ENCODE data around the gene MCTS1.
"Not testable (repeated sequence)": the region's sequence is repeated elsewhere in the genome, so short reads cannot be mapped to it uniquely, and the experiment has no call there.

The MCTS1 gene, protein sequence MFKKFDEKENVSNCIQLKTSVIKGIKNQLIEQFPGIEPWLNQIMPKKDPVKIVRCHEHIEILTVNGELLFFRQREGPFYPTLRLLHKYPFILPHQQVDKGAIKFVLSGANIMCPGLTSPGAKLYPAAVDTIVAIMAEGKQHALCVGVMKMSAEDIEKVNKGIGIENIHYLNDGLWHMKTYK

DNA sequence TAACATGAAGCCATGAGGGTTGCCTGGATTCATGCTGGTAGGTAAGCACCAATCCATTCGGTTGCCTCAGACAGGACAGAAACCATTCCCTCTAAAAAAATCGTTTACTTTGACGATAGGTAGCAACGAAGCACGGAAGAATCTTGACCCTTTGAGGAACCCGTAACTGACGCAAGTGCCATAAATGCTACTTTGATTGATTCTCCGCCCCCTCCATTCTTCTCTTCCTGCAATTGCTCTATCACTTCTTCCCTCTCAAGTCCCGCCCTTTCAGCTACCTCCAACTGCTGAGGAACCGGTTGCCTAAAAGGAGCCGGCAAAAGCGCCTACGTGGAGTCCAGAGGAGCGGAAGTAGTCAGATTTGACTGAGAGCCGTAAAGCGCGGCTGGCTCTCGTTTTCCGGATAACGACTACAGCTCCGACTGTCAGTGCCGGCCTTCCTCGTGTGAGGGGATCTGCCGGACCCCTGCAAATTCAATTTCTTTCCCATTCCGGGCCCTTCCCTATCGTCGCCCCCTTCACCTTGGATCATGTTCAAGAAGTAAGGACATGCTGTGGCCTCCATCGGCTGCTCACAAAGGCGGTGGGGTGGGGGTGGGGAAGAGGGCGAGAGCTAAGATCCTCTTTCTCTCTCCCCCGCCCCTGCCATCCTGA lies at the start of gene MCTS1:
Gene MCTS1, plus strand, starts transcription at position 395 of the 654 bp plus-strand sequence. Its CDS starts 136 bp downstream, at position 531.
- peak; percentile 48 to 86 (median 80) for DNase-seq

DNA sequence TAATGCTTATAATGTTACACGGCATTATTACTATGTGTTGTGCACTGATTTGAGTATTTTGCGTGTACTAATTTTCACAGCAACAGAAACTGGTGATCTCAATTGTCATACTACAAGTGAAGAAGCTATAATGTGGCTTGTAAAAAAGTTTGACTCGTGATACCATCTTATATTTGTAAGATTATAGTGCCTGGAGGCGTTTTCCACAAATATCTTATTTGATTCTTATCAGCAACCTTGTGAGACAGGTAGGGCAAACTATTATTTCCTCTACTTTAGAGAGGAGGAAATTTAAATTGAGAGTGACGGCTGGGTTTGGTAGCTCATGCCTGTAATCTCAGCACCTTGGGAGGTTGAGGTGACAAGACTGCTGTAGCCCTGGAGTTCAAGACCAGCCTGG lies 47.6 kb upstream of the MCTS1 start:
- no peak for DNase-seq

DNA sequence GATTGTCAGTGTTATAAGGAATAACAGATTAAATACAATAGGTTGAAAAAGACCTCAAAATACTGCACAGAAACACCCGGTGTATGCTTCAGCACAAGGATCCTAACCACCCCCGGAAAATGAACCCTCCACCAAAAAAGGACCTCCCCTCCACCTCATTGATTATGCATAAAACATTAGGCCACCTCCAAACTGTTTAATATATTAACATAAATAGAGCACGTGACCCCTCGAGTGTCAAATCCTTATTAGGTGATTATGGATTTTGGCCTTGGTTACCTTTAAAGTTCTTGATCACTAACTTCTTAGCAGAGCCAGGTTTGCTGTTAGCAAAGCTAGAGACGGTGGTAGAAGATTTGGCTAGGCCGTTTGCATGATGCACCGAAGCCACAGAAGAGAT lies 44.1 kb upstream of the MCTS1 start:
- no peak for DNase-seq

GRCh38 chrX:120560405-120560841 lies 43.5 kb upstream of the MCTS1 start:
- peak in 3 of 6 experiments; percentile 47 to 76 (median 65) for DNase-seq

DNA sequence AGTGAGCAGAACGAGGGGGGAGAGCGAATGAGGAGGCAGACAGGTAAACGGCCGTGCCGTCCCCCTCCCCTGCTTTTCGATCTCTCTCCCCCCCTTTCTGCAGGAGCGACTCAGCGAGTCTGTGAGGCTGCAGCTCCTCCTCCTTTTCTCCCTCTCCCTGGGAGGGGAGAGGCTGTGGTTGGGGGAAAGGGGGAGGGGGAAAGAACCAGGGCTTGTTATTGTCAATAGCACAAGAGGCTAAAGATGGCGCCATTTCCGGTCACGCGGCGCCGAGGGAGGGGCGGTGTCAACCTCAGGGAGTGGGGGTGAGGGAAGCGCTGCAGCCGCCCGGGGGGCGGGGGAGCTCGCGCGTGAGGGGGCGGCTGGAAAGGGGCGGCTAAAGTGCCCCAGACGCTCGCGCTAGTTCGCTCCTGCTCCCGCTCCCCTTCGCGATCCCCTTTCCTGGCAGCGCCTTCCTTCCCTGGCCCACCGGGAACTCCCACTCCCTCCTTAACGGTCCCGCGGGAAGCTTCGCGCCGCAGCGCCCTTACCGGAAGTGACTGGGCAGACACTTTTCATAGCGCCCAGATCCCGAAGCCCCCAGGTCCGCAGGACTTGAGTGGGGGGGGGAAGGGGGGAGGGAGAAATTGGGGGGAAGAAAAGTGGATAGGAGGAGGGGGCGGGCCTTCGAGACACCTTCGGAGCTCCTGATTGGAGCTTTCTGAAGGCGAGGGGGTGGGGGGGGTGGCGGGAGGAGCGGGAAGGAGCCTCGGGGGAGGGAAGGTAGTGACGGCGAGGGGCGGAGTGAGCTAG lies 42.9 kb upstream of the MCTS1 start, which contains the start of gene CUL4B:
Gene CUL4B, minus strand, starts transcription at position 121 of the 792 bp plus-strand sequence. CDS start 324 bp downstream, outside the sequence.
- DNase-seq, result peak; percentile 83 to 93 (median 91)

DNA sequence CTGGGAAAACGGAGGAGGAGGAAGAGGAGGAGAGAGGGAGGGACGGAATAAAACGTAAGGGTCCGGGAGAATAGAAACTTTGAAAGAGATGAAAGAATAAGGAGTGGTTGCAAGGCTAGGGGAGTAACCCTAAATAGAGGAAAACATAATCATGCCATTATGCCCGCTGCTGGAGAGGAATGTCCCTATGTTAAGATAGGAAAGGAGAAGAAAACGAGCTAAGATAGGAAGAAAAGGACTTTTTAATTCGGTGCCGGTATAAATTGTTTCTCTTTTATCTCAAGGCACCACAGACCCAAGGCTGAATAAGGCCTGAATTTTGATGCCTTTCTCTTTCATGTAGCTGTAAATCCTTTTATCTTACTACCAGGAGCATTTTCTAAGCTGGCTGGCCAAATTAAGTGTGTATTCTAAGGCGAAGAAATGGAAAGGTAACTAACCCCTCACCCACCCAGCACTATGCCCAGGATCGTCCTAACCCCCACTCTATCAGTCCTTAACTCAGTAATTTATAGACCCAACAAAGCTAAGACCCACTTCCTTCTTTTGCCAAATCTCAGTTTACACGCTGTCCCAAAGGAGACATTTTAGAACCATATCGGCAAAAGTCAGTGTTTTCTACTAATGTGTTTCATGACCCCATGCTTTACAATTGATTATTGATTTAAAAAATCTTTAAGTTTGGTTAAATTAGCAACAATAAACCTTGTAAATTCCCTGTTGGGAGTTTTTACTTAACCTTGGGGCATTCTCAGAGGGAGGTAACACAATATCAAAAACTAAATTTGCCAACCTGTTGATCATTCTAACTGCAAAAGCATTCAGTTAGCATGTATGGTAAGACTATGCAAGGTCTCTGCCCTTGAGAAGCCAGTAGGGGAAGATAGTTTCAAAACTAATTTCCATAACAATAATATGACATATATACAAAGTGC lies 42.0 kb upstream of the MCTS1 start:
- peak in 2 of 6 experiments; percentile 20 to 35 for DNase-seq

- DNase-seq, result no peak
Measured at GRCh38 chrX:120562569-120562926, 41.4 kb upstream of the MCTS1 start.

GRCh38 chrX:120564925-120565324 lies 39.0 kb upstream of the MCTS1 start:
- no peak for DNase-seq

DNA sequence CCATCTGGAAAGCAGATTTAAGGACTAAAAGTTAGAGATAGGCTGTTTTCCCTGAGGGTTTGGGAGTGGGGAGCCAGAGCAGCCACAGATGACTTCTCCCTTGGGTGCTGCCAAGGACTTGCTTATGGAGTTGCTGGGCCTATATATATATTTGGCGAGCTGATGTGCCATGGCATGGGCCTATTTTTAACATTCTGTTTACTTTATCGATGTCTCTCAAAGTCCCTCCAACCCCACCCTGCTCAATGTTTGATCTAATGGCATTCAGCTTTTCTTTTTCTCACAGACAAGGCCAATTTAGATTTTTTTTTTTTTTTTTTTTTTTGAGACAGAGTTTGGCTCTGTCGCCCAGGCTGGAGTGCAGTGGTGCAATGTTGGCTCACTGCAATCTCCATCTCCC lies 37.1 kb upstream of the MCTS1 start:
- no peak for DNase-seq

DNA sequence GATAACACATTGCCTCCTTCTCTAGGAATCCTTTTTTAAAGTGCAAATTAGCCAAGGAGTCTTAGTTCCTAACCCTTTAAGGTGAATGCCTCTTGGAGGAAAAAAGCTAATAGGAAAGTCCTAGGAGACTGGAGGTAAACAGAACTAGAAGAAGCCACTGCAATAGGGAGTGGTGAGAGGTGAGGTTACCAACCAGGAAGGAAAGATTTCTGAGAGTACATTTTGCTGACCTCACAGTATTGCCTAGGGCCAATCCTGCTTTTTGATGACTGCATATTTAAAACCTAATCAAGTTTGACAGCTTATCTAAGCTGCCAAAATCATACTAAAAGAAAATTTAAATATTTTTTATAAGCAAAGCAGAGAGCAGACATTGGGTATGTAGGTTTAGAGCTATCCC lies 35.9 kb upstream of the MCTS1 start:
- DNase-seq, result no peak

- DNase-seq, result no peak
Measured at GRCh38 chrX:120568609-120569008, 35.3 kb upstream of the MCTS1 start.

- DNase-seq, result no peak
Measured at GRCh38 chrX:120570011-120570600, 33.8 kb upstream of the MCTS1 start.

- DNase-seq, result not testable (repeated sequence)
Measured at GRCh38 chrX:120573806-120574205, 30.1 kb upstream of the MCTS1 start.

DNA sequence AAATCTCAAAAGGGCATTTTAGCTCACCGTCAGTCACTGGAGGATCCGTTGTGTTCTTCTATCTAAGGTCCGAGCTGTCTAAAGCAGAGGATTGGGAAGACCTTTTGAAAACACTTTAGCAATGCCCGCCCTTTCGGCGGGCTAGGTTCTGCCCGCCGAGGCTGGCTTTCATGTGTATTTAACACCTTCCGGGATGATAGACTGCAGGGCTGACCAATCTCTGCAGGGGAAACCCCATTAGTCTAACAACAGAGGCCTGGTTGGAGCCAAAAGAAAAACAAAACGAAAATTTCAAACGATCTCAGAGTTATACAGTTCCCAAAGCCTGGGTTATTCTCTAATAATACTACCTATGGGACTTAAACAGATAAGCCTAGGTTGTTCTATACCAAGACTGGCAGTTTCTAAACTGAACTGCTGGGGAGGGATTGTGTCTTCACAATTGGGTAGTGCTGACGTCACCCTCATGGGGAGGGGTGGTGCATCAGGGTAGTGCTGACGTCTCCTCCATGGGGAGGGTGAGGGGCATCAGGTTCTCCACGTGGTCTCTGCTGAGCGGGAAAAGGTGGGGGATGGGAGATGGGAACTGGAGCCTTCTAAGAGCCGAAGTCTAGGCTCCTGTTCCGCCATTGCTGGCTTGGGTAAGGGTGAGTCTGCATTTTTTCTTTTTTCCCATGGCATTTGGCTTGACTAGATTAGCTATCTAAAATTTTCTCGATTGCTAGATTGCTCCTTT lies 28.4 kb upstream of the MCTS1 start:
- no peak for DNase-seq

DNA sequence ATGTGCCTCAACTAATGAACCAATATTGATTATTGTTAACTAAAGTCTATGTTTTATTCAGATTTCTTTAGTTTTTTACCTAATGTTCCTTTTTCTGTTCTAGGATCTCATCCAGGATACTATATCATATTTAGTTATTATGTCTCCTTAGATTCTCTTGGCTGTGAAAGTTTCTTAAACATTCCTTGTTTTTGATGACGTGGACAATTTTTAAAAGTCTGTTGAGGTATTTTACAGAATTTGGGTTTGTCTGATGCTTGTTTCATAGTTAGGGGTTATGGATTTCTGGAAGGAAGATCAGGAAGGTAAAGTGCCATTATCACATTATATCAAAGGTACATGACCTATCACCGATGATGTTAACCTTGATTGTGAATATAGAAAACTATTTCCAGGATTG lies 18.2 kb upstream of the MCTS1 start:
- no peak for DNase-seq

DNA sequence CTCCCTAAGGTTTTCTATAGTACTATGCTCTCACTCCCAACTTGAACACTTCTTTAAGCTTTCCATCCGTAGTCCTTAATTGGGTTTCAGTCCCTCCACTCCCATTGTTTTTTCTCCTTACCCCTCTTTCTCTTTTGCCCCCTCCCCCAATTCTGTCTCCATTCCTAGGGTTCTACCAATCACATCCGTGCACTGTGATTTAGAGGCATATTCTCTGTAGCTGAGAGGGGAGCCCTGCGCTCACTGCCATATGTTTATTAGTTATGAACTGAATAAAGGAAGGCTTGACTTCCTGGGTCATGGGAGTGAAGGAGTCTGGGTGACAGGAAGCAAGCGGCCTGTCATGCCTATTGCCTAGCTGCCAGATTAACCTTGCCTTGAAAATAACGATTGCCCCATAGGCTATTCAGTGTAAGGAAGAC lies 471 bp downstream of the MCTS1 start:
- peak in 5 of 6 experiments; percentile 8 to 69 (median 20) for DNase-seq

DNA sequence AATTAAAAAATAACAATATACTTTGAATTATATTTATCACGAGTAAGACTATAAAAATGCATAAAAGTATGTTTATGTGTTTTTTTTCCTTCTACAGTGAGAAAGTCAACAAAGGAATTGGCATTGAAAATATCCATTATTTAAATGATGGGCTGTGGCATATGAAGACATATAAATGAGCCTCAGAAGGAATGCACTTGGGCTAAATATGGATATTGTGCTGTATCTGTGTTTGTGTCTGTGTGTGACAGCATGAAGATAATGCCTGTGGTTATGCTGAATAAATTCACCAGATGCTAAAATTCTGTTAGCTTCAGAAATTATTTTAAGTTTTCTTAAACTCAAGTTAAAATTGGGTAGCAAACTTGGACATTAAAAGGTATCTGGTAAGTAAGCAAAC lies 8.2 kb downstream of the MCTS1 start:
- DNase-seq, result no peak

DNA sequence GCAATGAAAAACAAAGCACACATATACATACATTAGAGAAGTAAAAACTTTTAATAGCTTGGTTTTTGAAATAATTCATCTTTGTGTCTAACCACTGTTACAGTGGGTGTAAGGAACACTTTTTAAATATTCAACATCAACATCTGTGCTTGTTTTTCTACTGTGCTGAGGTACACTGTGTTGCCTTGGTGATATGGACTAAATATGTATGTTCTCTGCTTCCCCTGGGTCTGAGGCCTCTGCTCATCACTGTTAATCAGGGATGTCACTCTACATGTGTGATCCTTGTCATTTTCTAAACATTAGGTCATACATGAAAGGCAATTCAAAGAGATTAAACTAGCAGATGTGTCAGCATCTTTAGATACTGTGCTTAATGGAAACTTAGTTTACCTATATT lies 10.9 kb downstream of the MCTS1 start:
- DNase-seq, result no peak

- DNase-seq, result no peak
Measured at GRCh38 chrX:120617996-120618630, 14.2 kb downstream of the MCTS1 start.

- DNase-seq, result no peak
Measured at GRCh38 chrX:120625371-120625770, 21.5 kb downstream of the MCTS1 start.

Measured in stimulated activated naive CD4-positive, alpha-beta T cell (primary cell).